Thyroid gland (tissue), 4 donors: Measurements from ENCODE around the gene PADI6. TPM values are rescaled to one million over a fixed set of nuclear protein-coding genes. Genes with fewer than 3 reads are reported as not detected.

Source experiments
- DNase-seq, 2 donors: peaks; one replicate each; pipeline ENCODE4 v3.0.0-alpha.2; 2019
- H3K27ac ChIP-seq, 3 donors: fragments of 200-600 bp; sonication (generic); 1 replicate in 2 of 3; 2 replicates in 1 of 3; pipeline ENCODE4 v1.5.1; 2016 to 2019; ENCODE audit warnings: mild to moderate bottlenecking in 1 of 3, moderate library complexity in 1 of 3
- H3K27me3 ChIP-seq: fragments of 200-600 bp; sonication (generic); one replicate; pipeline ENCODE4 v1.5.1; 2019
- H3K36me3 ChIP-seq, 2 donors: fragments of 200-600 bp; sonication (generic); one replicate each; pipeline ENCODE4 v1.5.1; 2016 to 2019
- H3K4me1 ChIP-seq, 2 donors: fragments of 200-600 bp; sonication (generic); one replicate each; pipeline ENCODE4 v1.5.1; 2017 to 2019
- H3K4me3 ChIP-seq, 3 donors: fragments of 200-600 bp; sonication (generic); replicated peaks in 1 of 3; 1 replicate in 2 of 3; 2 replicates in 1 of 3; pipeline ENCODE4 v1.5.1; 2016; ENCODE audit warnings: mild to moderate bottlenecking in 1 of 3
- H3K9me3 ChIP-seq: fragments of 200-600 bp; sonication (generic); one replicate; pipeline ENCODE4 v1.5.1; 2017
- CTCF ChIP-seq, 6 experiments: fragments of 200-600 bp in 3 of 6; fragments of 450-650 bp in 3 of 6; sonication (generic) in 3 of 6; IDR thresholded peaks; one replicate each; pipeline ENCODE4 v1.5.1; 2016 to 2019; ENCODE audit warnings: antibody characterized with exemption in 6 of 6, mild to moderate bottlenecking in 2 of 6, inconsistent platforms in 1 of 6, moderate library complexity in 1 of 6
- POLR2A ChIP-seq, 2 donors: fragments of 450-650 bp; IDR thresholded peaks; one replicate each; pipeline ENCODE4 v1.6.1; 2017; ENCODE audit warnings: antibody characterized with exemption in 2 of 2, mild to moderate bottlenecking in 2 of 2, moderate library complexity in 1 of 2
- WGBS, 2 donors: methylation state at CpG; one replicate each; pipeline ENCODE4 v1.1.5; 2017; 5-methylcytosine and 5-hydroxymethylcytosine counted together
- intact Hi-C: fragments of 100-400 bp; cut with DNase I; formaldehyde crosslinking; loops from one replicate; pipeline ENCODE4 v1.15.1; 2023
- total RNA-seq, 4 donors: library from RNA; depleted of rRNA; stranded (reverse); fragments of >200 nt; gene quantifications; one replicate each; pipeline ENCODE4 v1.2.3, GENCODE V29; 2016

The PADI6 gene
- total RNA-seq, 4 donors from 2014 or later: not detected

- no peak overlapping the region for H3K4me3 ChIP-seq
- intact Hi-C loops: no loop called here
- no peaks in the 10 kb centered on the region for H3K9me3 ChIP-seq
- WGBS, 2 donors: 90% methylated on average over 4 of the region's 4 CpGs
- H3K4me1 ChIP-seq: no peaks in the 10 kb centered on the region
- H3K27me3 ChIP-seq: no peaks in the 10 kb centered on the region
- no peaks in the 10 kb centered on the region for H3K36me3 ChIP-seq
- no peak for TF ChIP-seq POLR2A (IDR thresholded peaks at IDR 0.05)
- TF ChIP-seq CTCF (IDR thresholded peaks at IDR 0.05): no peak
- DNase-seq: no peak
- H3K27ac ChIP-seq: no peak overlapping the region
Measured at GRCh38 chr1:17361687-17362086, 10.3 kb upstream of the PADI6 start.

DNA sequence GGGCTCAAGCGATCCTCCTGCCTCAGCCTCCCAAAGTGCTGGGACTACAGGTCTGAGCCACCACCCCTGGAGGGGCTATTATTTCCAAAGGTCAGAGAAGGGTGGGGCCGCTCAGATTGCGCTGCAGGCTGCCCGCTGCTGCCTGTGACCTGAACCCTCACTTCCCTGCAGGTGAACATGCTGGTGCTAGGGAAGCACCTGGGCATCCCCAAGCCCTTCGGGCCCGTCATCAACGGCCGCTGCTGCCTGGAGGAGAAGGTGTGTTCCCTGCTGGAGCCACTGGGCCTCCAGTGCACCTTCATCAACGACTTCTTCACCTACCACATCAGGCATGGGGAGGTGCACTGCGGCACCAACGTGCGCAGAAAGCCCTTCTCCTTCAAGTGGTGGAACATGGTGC, 8.6 kb upstream of the PADI6 start:
- H3K27me3 ChIP-seq: no peaks in the 10 kb centered on the region
- no peak for DNase-seq
- no peaks in the 10 kb centered on the region for H3K36me3 ChIP-seq
- no peak overlapping the region for H3K4me3 ChIP-seq
- TF ChIP-seq CTCF (IDR thresholded peaks at IDR 0.05) (no peak), POLR2A (IDR thresholded peaks at IDR 0.05) (no peak)
- intact Hi-C loops: no loop called here
- no peak overlapping the region for H3K27ac ChIP-seq
- H3K4me1 ChIP-seq: no peaks in the 10 kb centered on the region
- 79 to 87% methylated on average over 7 to 12 of the region's 12 CpGs for WGBS, 2 donors
- H3K9me3 ChIP-seq: no peaks in the 10 kb centered on the region

- no peaks in the 10 kb centered on the region for H3K27me3 ChIP-seq
- WGBS, 2 donors: 71 to 79% methylated on average over 4 of the region's 4 CpGs
- no peak overlapping the region for H3K4me3 ChIP-seq
- H3K27ac ChIP-seq: no peak overlapping the region
- no peak for TF ChIP-seq POLR2A (IDR thresholded peaks at IDR 0.05)
- no peak for TF ChIP-seq CTCF (IDR thresholded peaks at IDR 0.05)
- DNase-seq: no peak
- intact Hi-C loops: no loop called here
- H3K9me3 ChIP-seq: no peaks in the 10 kb centered on the region
- H3K36me3 ChIP-seq: no peaks in the 10 kb centered on the region
- H3K4me1 ChIP-seq: no peaks in the 10 kb centered on the region
Measured at GRCh38 chr1:17363771-17364170, 8.2 kb upstream of the PADI6 start.

DNA sequence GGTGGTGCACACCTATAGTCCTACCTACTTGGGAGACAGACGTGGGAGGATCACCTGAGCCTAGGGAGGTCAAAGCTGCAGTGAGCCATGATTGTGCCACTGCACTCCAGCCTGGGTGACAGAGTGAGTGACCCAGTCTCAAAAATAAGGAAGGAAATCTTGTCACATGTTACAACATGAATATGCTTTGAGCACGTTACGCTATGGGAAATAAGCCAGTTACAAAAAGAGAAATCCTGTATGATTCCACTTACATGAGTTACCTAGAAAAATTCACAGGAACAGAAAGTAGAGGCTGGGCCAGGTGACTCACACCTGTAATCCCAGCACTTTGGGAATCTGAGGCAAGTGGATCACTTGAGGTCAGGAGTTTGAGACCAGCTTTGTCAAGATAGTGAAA, 6.7 kb upstream of the PADI6 start:
- Histone ChIP-seq H3K9me3 (no peaks in the 10 kb centered on the region), H3K4me3 (no peak overlapping the region), H3K4me1 (no peaks in the 10 kb centered on the region), H3K27ac (no peak overlapping the region), H3K27me3 (no peaks in the 10 kb centered on the region), H3K36me3 (no peaks in the 10 kb centered on the region)
- WGBS, 2 donors: 74 to 89% methylated on average over 3 of the region's 3 CpGs
- TF ChIP-seq POLR2A (IDR thresholded peaks at IDR 0.05): no peak
- no peak for TF ChIP-seq CTCF (IDR thresholded peaks at IDR 0.05)
- DNase-seq: no peak
- intact Hi-C loops: no loop called here

GRCh38 chr1:17369466-17369865, 2.5 kb upstream of the PADI6 start:
- DNase-seq: no peak
- H3K27ac ChIP-seq: no peak overlapping the region
- 70% methylated on average over 9 of the region's 9 CpGs for WGBS, 2 donors
- no peaks in the 10 kb centered on the region for H3K9me3 ChIP-seq
- H3K4me3 ChIP-seq: no peak overlapping the region
- TF ChIP-seq CTCF (IDR thresholded peaks at IDR 0.05): no peak
- no peak for TF ChIP-seq POLR2A (IDR thresholded peaks at IDR 0.05)
- no peaks in the 10 kb centered on the region for H3K36me3 ChIP-seq
- intact Hi-C loops: no loop called here
- no peaks in the 10 kb centered on the region for H3K4me1 ChIP-seq
- no peaks in the 10 kb centered on the region for H3K27me3 ChIP-seq
